HepG2 (cell line): Measurements from ENCODE around the gene NAV1. TPM values are rescaled to one million over a fixed set of nuclear protein-coding genes. Genes with fewer than 3 reads are reported as not detected.

Source experiments
- ATAC-seq: fragments of 200-7000 bp; cut with Tn5 transposase; 3 replicates; pipeline ENCODE4 v1.9.1; 2020; ENCODE audit warnings: mild to moderate bottlenecking, moderate library complexity
- BruUV-seq: library from RNA; stranded (reverse); fragments of 400-500 nt; replicated peaks from 2 replicates; lab custom pipeline; 2021; lab: Mats Ljungman, UMichigan
- CTCF ChIA-PET: fragments of 300-600 bp; formaldehyde crosslinking; extraction: SDS; loops from one replicate; lab custom pipeline; 2021; ENCODE audit warnings: low total read pairs, inconsistent platforms, low intra/inter-chr PET ratio; lab: Yijun Ruan, JAX
- POLR2A ChIA-PET: fragments of 350-600 bp; sonication (Branson Sonifier 250); formaldehyde crosslinking; loops from one replicate; lab custom pipeline; 2020; ENCODE audit warnings: antibody characterized with exemption, inconsistent platforms; lab: Yijun Ruan, JAX
- DNase-seq: peaks from one replicate; pipeline ENCODE4 v3.0.0-alpha.2; 2015; ENCODE audit warnings: low spot score
- FAIRE-seq: peaks from 3 replicates; lab custom pipeline; 2011; peaks lifted over from hg19 to GRCh38; lab: Jason Lieb, UNC
- H2AFZ ChIP-seq: one replicate; pipeline ENCODE4 v1.6.1; 2011; ENCODE audit warnings: low read length, inconsistent platforms
- H3K27ac ChIP-seq: fragments of 300-600 bp; 3 replicates; pipeline ENCODE4 v1.8.0; 2011; ENCODE audit warnings: mixed run types, mild to moderate bottlenecking, mixed read lengths, low read length, inconsistent platforms; ENCODE audit not compliant: insufficient read depth; ENCODE audit errors: extremely low read length
- H3K27me3 ChIP-seq, 2 experiments: fragments of 200-600 bp in 1 of 2; 2 replicates in 1 of 2; 3 replicates in 1 of 2; pipeline versions ENCODE4 v1.6.0 to v1.8.0; 2011; ENCODE audit warnings: low read length in 2 of 2, mild to moderate bottlenecking in 2 of 2, moderate library complexity in 2 of 2, inconsistent platforms in 1 of 2; ENCODE audit not compliant: insufficient read depth in 2 of 2, control insufficient read depth in 1 of 2
- H3K36me3 ChIP-seq, 2 experiments: fragments of 200-600 bp in 1 of 2; replicated peaks in 1 of 2; 2 replicates in 1 of 2; 3 replicates in 1 of 2; pipeline versions ENCODE4 v1.5.1 to v1.8.0; 2011; ENCODE audit warnings: low read length in 2 of 2, inconsistent platforms in 1 of 2; ENCODE audit not compliant: insufficient read depth in 2 of 2, control insufficient read depth in 1 of 2
- H3K4me1 ChIP-seq: 2 replicates; pipeline ENCODE4 v1.5.1; 2012; ENCODE audit warnings: low read length, inconsistent platforms; ENCODE audit not compliant: insufficient read depth
- H3K4me2 ChIP-seq: 2 replicates; pipeline ENCODE4 v1.6.0; 2011; ENCODE audit warnings: low read depth, low read length, inconsistent platforms
- H3K4me3 ChIP-seq, 3 experiments: fragments of 200-600 bp in 1 of 3; sonication (generic), shearing (Covaris generic) in 1 of 3; replicated peaks in 1 of 3; 2 replicates each; pipeline ENCODE4 v1.5.1; 2011 to 2016; ENCODE audit warnings: low read length in 3 of 3, inconsistent platforms in 2 of 3, low read depth in 2 of 3, mild to moderate bottlenecking in 2 of 3, control low read depth in 1 of 3, mixed read lengths in 1 of 3; ENCODE audit not compliant: insufficient read depth in 1 of 3
- H3K79me2 ChIP-seq: one replicate; pipeline ENCODE4 v1.6.1; 2011; ENCODE audit warnings: low read length, inconsistent platforms; ENCODE audit not compliant: insufficient read depth
- H3K9ac ChIP-seq: 2 replicates; pipeline ENCODE4 v1.6.0; 2011; ENCODE audit warnings: mild to moderate bottlenecking, low read depth, low read length, inconsistent platforms; ENCODE audit not compliant: insufficient read depth
- H3K9me3 ChIP-seq: 2 replicates; pipeline ENCODE4 v1.5.1; 2012; ENCODE audit warnings: mild to moderate bottlenecking, low read length
- H4K20me1 ChIP-seq: 2 replicates; pipeline ENCODE4 v1.6.0; 2011; ENCODE audit warnings: inconsistent platforms, mild to moderate bottlenecking, low read length, moderate library complexity; ENCODE audit not compliant: insufficient read depth
- CENPX ChIP-seq: sonication (generic); formaldehyde crosslinking; IDR thresholded peaks from 2 replicates; pipeline ENCODE4 v1.9.0; 2021; ENCODE audit warnings: mild to moderate bottlenecking, missing genetic modification reagents, moderate library complexity
- ISL2 ChIP-seq: sonication (generic); formaldehyde crosslinking; IDR thresholded peaks from 2 replicates; pipeline ENCODE4 v1.5.0; 2020; ENCODE audit warnings: missing genetic modification reagents
- MTF2 ChIP-seq: sonication (generic); formaldehyde crosslinking; IDR thresholded peaks from 2 replicates; pipeline ENCODE4 v1.5.0; 2020; ENCODE audit warnings: missing genetic modification reagents, borderline replicate concordance
- PHF5A ChIP-seq: IDR thresholded peaks from one replicate; pipeline ENCODE4 v1.6.1; 2018; ENCODE audit warnings: low read depth, missing genetic modification reagents; ENCODE audit not compliant: unreplicated experiment
- POGZ ChIP-seq: sonication (generic); formaldehyde crosslinking; IDR thresholded peaks from 2 replicates; pipeline ENCODE4 v1.4.0; 2020; ENCODE audit warnings: mild to moderate bottlenecking, missing genetic modification reagents
- ZKSCAN1 ChIP-seq: fragments of 150-350 bp; IDR thresholded peaks from 2 replicates; pipeline ENCODE4 v1.6.1; 2014; ENCODE audit warnings: low read length
- ZNF225 ChIP-seq: sonication (generic); formaldehyde crosslinking; IDR thresholded peaks from 2 replicates; pipeline ENCODE4 v1.4.0; 2020; ENCODE audit warnings: mild to moderate bottlenecking, missing genetic modification reagents
- ZNF256 ChIP-seq: sonication (generic); formaldehyde crosslinking; conservative IDR thresholded peaks from 2 replicates; pipeline ENCODE4 v1.4.0; 2020; ENCODE audit warnings: missing genetic modification reagents
- ZNF550 ChIP-seq: sonication (generic); formaldehyde crosslinking; IDR thresholded peaks from 2 replicates; pipeline ENCODE4 v1.4.0; 2020; ENCODE audit warnings: mild to moderate bottlenecking, missing genetic modification reagents, borderline replicate concordance
- WGBS: methylation state at CpG from one replicate; pipeline ENCODE4 v1.1.6; 2017; ENCODE audit warnings: low lambda C conversion rate; 5-methylcytosine and 5-hydroxymethylcytosine counted together
- in situ Hi-C: cut with HindIII; loops from 2 replicates; pipeline ENCODE4 v1.10.0; 2017; ENCODE audit warnings: low pct_unique_long_range_greater_than_20kb; ENCODE audit not compliant: extremely low pct_ligation_motif_present
- intact Hi-C: fragments of 100-400 bp; cut with micrococcal nuclease; formaldehyde crosslinking; loops from one replicate; pipeline ENCODE4 v1.10.0; 2022; ENCODE audit not compliant: unreplicated experiment
- polyA plus RNA-seq, 8 experiments: library from polyadenylated mRNA; depleted of rRNA in 3 of 8; stranded (reverse) in 7 of 8; unstranded in 1 of 8; fragments of >200 nt; fragmentation: Illumina TruSeq in 4 of 8; extraction: Trizol in 4 of 8; gene quantifications; 2 replicates each; pipeline versions ENCODE4 v1.2.1 to v1.2.3, GENCODE V29; 2011 to 2016; ENCODE audit warnings: low read depth in 4 of 8, missing spikeins in 1 of 8, mixed read lengths in 1 of 8; ENCODE audit not compliant: insufficient read depth in 1 of 8
- total RNA-seq, 5 experiments: library from RNA; depleted of rRNA; stranded (reverse); fragments of >200 nt; fragmentation: Illumina TruSeq; extraction: Trizol; gene quantifications; 2 replicates each; pipeline ENCODE4 v1.2.3, GENCODE V29; 2016; ENCODE audit warnings: low read depth in 1 of 5

Gene NAV1
- total and polyA plus RNA-seq, 2 of the 13 experiments (the other 11 are each of a cell fraction or from before 2014, with no cell fraction given) = not detected

DNA sequence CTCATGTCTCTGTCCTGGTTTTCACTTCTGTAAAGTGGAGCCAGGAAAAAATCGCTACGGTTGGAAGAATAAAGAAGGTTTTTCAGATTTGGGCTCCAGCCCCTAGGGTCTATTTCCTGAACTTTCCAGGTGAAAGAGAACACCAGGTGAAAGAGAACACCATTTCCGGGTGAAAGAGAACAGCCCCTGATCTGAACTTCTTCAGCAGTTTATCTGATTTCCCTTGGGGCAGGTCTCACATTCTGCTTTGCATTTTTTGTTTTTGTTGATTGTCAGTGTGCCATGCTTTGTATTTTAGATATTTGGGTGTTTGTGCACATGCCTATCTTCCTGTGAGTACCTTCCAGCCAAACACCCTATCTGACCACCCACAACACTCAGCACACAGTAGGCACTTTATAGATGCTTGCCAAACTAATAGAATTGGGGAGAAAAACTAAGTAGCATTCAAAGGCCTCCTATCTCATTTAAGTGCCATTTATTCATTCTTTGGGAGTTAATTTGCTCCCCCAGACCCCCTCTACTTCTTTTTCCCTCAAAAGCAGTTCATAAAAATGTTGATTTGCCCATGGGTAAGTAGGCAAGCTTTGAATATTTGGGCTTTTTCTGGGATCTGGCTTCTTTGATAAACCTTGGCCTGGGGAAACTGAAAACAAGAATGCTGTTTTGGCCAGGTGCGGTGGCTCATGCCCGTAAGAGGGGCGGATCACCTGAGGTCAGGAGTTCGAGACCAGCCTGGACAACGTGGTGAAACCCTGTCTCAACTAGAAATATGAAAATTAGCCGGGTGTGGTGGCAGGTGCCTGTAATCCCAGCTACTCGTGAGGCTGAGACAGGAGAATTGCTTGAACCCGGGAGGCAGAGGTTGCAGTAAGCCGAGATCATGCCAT is 2.2 kb downstream of the NAV1 start:
- FAIRE-seq (no peak), DNase-seq (no peak), ATAC-seq (no peak)
- ChIA-PET CTCF (no interaction called here), POLR2A (no interaction called here)
- Histone ChIP-seq H3K79me2 (no peaks in the 10 kb centered on the region), H3K4me3 (no peak overlapping the region), H3K4me2 (no peak overlapping the region), H3K9ac (no peak overlapping the region), H3K27ac (no peak overlapping the region), H4K20me1 (no peaks in the 10 kb centered on the region), H2AFZ (no peak overlapping the region), H3K9me3 (no peaks in the 10 kb centered on the region), H3K36me3 (no peaks in the 10 kb centered on the region), H3K4me1 (peaks cover 18% of the 10 kb centered on the region), H3K27me3 (peaks cover 12 to 69% of the 10 kb centered on the region in 2 experiments)
- BruUV-seq = no TSS peak
- TF ChIP-seq ZKSCAN1 (peak; percentile 36; the same call in 1 of the 2 replicates), ZNF550 (CRISPR knock-in tag) (no peak)
- intact Hi-C loops = no loop called here
- in situ Hi-C loops = no loop called here
- 29% methylated on average over 8 of the region's 12 CpGs for WGBS

DNA sequence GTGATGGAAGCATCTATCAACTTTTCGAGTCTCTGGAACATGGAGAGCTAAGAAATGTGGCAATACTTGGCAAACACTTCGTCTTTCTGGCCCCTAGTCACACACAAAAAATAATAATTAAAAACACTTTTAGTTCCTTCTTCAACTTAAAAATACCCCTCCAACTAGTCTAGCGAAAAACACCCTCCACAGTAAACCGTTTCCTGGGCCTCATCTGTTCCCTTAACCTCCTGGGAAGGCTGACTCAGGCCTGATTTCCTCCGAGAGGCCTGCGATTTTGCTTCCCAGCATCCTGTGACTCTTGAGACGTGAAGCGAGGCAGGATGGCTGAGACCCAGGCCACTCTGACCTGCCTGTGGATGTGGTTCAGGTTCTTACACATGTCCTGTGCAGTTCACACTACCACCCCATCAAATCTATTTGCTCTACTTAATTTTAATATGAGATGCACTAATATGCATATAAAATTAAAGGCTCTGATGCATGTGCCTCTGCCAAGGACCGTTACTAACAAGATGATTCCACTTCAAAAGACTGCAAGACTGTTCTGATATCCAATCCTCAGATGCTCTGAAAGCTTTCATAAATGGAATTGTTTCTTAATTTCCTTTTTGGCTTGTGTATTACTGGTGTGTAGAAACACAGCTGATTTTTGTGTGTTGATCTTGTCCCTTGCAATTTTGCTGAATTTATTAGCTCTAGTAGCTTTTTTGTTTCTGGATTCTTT is 3.5 kb downstream of the NAV1 start:
- POLR2A ChIA-PET = no interaction called here
- 3% methylated on average over 9 of the region's 9 CpGs for WGBS
- TF ChIP-seq POGZ = no peak
- TF ChIP-seq ZNF256 (CRISPR knock-in tag) = no peak
- no peak for TF ChIP-seq ZNF225
- no peak for TF ChIP-seq MTF2 (CRISPR knock-in tag)
- TF ChIP-seq ISL2 (CRISPR knock-in tag) = no peak
- no peak for TF ChIP-seq PHF5A (CRISPR knock-in tag)
- no peak for TF ChIP-seq CENPX
- H4K20me1 ChIP-seq = no peaks in the 10 kb centered on the region
- H3K27me3 ChIP-seq = peaks cover 12 to 56% of the 10 kb centered on the region in 2 experiments
- no peak overlapping the region for H3K27ac ChIP-seq
- intact Hi-C loops = no loop called here
- H3K79me2 ChIP-seq = no peaks in the 10 kb centered on the region
- no peak overlapping the region for H3K4me2 ChIP-seq
- in situ Hi-C loops = no loop called here
- H2AFZ ChIP-seq = no peak overlapping the region
- H3K36me3 ChIP-seq = no peaks in the 10 kb centered on the region
- no peak overlapping the region for H3K9ac ChIP-seq
- CTCF ChIA-PET = no interaction called here
- ATAC-seq (no peak), FAIRE-seq (no peak), DNase-seq (no peak)
- no peaks in the 10 kb centered on the region for H3K9me3 ChIP-seq
- no TSS peak for BruUV-seq
- no peak overlapping the region for H3K4me3 ChIP-seq
- H3K4me1 ChIP-seq = peaks cover 18% of the 10 kb centered on the region
